ENCODE data around the gene ZNF526. TPM values are rescaled to one million over a fixed set of nuclear protein-coding genes. Genes with fewer than 3 reads are reported as not detected.

The ZNF526 gene
- total RNA-seq, 1 donor from 2014 or later, result 11.1 TPM

- no peak for TF ChIP-seq CTCF (IDR thresholded peaks at IDR 0.05; ENCODE audit: insufficient read depth, low read length, severe bottlenecking)
- H3K36me3 ChIP-seq (ENCODE audit: control insufficient read depth, insufficient read depth, low read length), result peaks cover 16% of the 10 kb centered on the region
- DNase-seq (ENCODE audit: low read depth), result no peak
- no peak for FAIRE-seq
- no peaks in the 10 kb centered on the region for H3K27me3 ChIP-seq (ENCODE audit: control insufficient read depth, insufficient read depth, low read length)
- no peak overlapping the region for H3K4me3 ChIP-seq (ENCODE audit: low read depth, low read length)
Observed at GRCh38 chr19:42246922-42247639, 27.0 kb downstream of the ZNF526 start.

- Histone ChIP-seq H3K27me3 (ENCODE audit: control insufficient read depth, insufficient read depth, low read length) (no peaks in the 10 kb centered on the region), H3K36me3 (ENCODE audit: control insufficient read depth, insufficient read depth, low read length) (peaks cover 16% of the 10 kb centered on the region), H3K4me3 (ENCODE audit: low read depth, low read length) (no peak overlapping the region)
- no peak for TF ChIP-seq CTCF (IDR thresholded peaks at IDR 0.05; ENCODE audit: insufficient read depth, low read length, severe bottlenecking)
- DNase-seq (ENCODE audit: low read depth) (no peak), FAIRE-seq (no peak)
Observed at GRCh38 chr19:42247640-42248199, 27.6 kb downstream of the ZNF526 start.

DNA sequence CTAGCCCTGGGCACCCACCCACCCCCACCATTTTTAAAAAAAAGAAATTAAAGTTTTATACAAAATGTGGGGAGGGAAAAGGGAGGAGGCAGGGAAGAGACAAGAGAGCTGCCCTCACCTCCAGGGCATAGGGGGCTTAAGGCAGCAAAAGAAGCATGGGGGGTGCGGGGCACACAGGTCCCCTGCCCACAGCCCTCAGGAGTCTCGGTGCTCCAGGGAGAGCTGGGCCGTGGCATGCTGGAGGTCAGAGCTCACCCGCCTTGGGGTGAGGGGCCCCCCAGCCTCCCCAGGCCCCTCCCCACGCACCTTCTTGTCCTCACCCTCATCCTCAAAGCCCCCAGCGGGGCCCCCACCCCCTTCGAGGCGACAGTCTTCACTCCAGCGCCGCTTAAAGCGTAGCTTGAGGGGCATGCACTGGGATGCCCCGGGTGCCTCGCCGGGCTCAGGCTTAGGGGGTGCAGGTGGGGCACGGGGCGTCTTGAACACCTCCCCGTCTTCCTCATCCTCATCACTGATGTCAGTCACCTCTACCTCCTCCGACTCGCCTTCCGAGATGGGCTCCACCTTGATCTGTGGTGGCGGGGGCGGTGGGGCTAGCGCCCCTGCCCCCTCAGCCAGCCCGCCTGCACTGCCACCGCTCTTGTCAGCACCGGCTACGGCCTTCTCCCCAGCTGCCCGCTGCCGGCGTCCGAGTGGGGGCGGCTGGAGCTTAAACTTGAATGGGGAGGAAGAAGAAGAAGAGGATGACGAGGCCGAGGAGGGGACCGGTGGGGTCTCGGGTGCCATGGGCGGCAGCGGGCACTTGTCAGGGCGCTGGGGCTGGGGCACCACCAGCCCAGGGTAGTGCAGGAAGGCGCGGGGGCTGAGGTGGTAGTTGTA, 28.4 kb downstream of the ZNF526 start:
- Histone ChIP-seq H3K4me3 (ENCODE audit: low read depth, low read length) (no peak overlapping the region), H3K36me3 (ENCODE audit: control insufficient read depth, insufficient read depth, low read length) (peaks cover 16% of the 10 kb centered on the region), H3K27me3 (ENCODE audit: control insufficient read depth, insufficient read depth, low read length) (no peaks in the 10 kb centered on the region)
- FAIRE-seq, result no peak
- DNase-seq (ENCODE audit: low read depth), result no peak
- TF ChIP-seq CTCF (IDR thresholded peaks at IDR 0.05; ENCODE audit: insufficient read depth, low read length, severe bottlenecking), result no peak

- FAIRE-seq, result no peak
- no peak for DNase-seq (ENCODE audit: low read depth)
- Histone ChIP-seq H3K27me3 (ENCODE audit: control insufficient read depth, insufficient read depth, low read length) (no peaks in the 10 kb centered on the region), H3K4me3 (ENCODE audit: low read depth, low read length) (no peak overlapping the region), H3K36me3 (ENCODE audit: control insufficient read depth, insufficient read depth, low read length) (peaks cover 16% of the 10 kb centered on the region)
- TF ChIP-seq CTCF (IDR thresholded peaks at IDR 0.05; ENCODE audit: insufficient read depth, low read length, severe bottlenecking), result no peak
Observed at GRCh38 chr19:42249149-42249750, 29.1 kb downstream of the ZNF526 start.

- no peak for FAIRE-seq
- Histone ChIP-seq H3K27me3 (ENCODE audit: control insufficient read depth, insufficient read depth, low read length) (no peaks in the 10 kb centered on the region), H3K4me3 (ENCODE audit: low read depth, low read length) (no peak overlapping the region), H3K36me3 (ENCODE audit: control insufficient read depth, insufficient read depth, low read length) (peaks cover 16% of the 10 kb centered on the region)
- DNase-seq (ENCODE audit: low read depth), result no peak
- no peak for TF ChIP-seq CTCF (IDR thresholded peaks at IDR 0.05; ENCODE audit: insufficient read depth, low read length, severe bottlenecking)
Observed at GRCh38 chr19:42249769-42250168, 29.7 kb downstream of the ZNF526 start.
